GM19025 (cell line): ENCODE results near the gene PHF19.
A peak's percentile ranks its signal among the peaks of the same experiment; 100 is the strongest.

Experiments
- ATAC-seq: cut with Tn5 transposase; IDR thresholded peaks from one replicate; pipeline ENCODE4 v1.9.1; 2021; ENCODE audit warnings: mild to moderate bottlenecking, low read depth, moderate library complexity; ENCODE audit not compliant: unreplicated experiment

PHF19 gene

GRCh38 chr9:120876842-120877240 lies at the start of gene PHF19:
PHF19 (minus strand) TSS chr9:120877188; CDS start chr9:120874741, 2,447 bp downstream.
- peak; percentile 3 for ATAC-seq

- no peak for ATAC-seq
Observed at GRCh38 chr9:120926397-120926928, 49.5 kb upstream of the PHF19 start, which contains the start of gene TRAF1. TRAF1 (minus strand) TSS chr9:120926796; CDS start chr9:120926075, 721 bp downstream.

GRCh38 chr9:120925535-120926396 lies 48.8 kb upstream of the PHF19 start:
- peak; percentile 46 for ATAC-seq

GRCh38 chr9:120924698-120925534 lies 47.9 kb upstream of the PHF19 start:
- no peak for ATAC-seq

GRCh38 chr9:120923620-120924328 lies 46.8 kb upstream of the PHF19 start:
- no peak for ATAC-seq

GRCh38 chr9:120922404-120923195 lies 45.6 kb upstream of the PHF19 start:
- ATAC-seq, result no peak

- ATAC-seq, result no peak
Observed at GRCh38 chr9:120921661-120922181, 44.7 kb upstream of the PHF19 start.

- ATAC-seq, result no peak
Observed at GRCh38 chr9:120920806-120921178, 43.8 kb upstream of the PHF19 start.

- no peak for ATAC-seq
Observed at GRCh38 chr9:120919843-120920805, 43.1 kb upstream of the PHF19 start.

GRCh38 chr9:120918931-120919842 lies 42.2 kb upstream of the PHF19 start:
- ATAC-seq, result no peak

GRCh38 chr9:120917929-120918762 lies 41.2 kb upstream of the PHF19 start:
- ATAC-seq, result no peak

- ATAC-seq, result no peak
Observed at GRCh38 chr9:120916991-120917880, 40.2 kb upstream of the PHF19 start.

GRCh38 chr9:120916588-120916987 lies 39.6 kb upstream of the PHF19 start:
- ATAC-seq, result no peak

- ATAC-seq, result no peak
Observed at GRCh38 chr9:120915854-120916470, 39.0 kb upstream of the PHF19 start.

- ATAC-seq, result no peak
Observed at GRCh38 chr9:120914953-120915352, 38.0 kb upstream of the PHF19 start.
